H1 (cell line): Measurements from ENCODE around the gene RANBP17. TPM values are rescaled to one million over a fixed set of nuclear protein-coding genes. Genes with fewer than 3 reads are reported as not detected.

Experiments
- CTCF ChIA-PET: fragments of 300-600 bp; sonication (Branson Sonifier 250); formaldehyde crosslinking; loops from one replicate; lab custom pipeline; 2021; ENCODE audit not compliant: partially characterized antibody; lab: Charles Lee
- POLR2A ChIA-PET: fragments of 300-600 bp; sonication (Branson Sonifier 250); formaldehyde crosslinking; loops from one replicate; lab custom pipeline; 2021; ENCODE audit warnings: inconsistent platforms; ENCODE audit not compliant: partially characterized antibody; lab: Charles Lee
- DNase-seq, 2 experiments: peaks; one replicate each; pipeline versions ENCODE4 v3.0.0 to v3.0.0-alpha.2; 2010 to 2022; ENCODE audit warnings: low spot score in 2 of 2, low read depth in 1 of 2, mixed read lengths in 1 of 2
- FAIRE-seq: peaks from 2 replicates; lab custom pipeline; 2011; peaks lifted over from hg19 to GRCh38; lab: Jason Lieb, UNC
- H2AFZ ChIP-seq: 2 replicates; pipeline ENCODE4 v1.8.1; 2012; ENCODE audit warnings: low read length, inconsistent platforms
- H2AK5ac ChIP-seq: 2 replicates; pipeline ENCODE4 v1.6.1; 2013; ENCODE audit warnings: low read depth, low read length
- H2BK120ac ChIP-seq: replicated peaks from 2 replicates; pipeline ENCODE3; 2013; ENCODE audit warnings: low read depth, low read length, inconsistent platforms
- H2BK12ac ChIP-seq: 2 replicates; pipeline ENCODE4 v1.6.1; 2013; ENCODE audit warnings: low read depth, low read length
- H2BK15ac ChIP-seq: 2 replicates; pipeline ENCODE4 v1.6.1; 2013; ENCODE audit warnings: low read length
- H2BK20ac ChIP-seq: 2 replicates; pipeline ENCODE4 v1.6.1; 2013; ENCODE audit warnings: low read length
- H2BK5ac ChIP-seq: 2 replicates; pipeline ENCODE4 v1.6.1; 2013; ENCODE audit warnings: low read depth, low read length
- H3K14ac ChIP-seq: 2 replicates; pipeline ENCODE4 v1.6.1; 2013; ENCODE audit warnings: inconsistent platforms; ENCODE audit not compliant: insufficient read length
- H3K18ac ChIP-seq: 2 replicates; pipeline ENCODE4 v1.6.1; 2013; ENCODE audit warnings: low read length; ENCODE audit errors: extremely low read depth
- H3K23ac ChIP-seq: 2 replicates; pipeline ENCODE4 v1.6.1; 2013; ENCODE audit warnings: inconsistent platforms; ENCODE audit not compliant: insufficient read length
- H3K23me2 ChIP-seq: 2 replicates; pipeline ENCODE4 v1.6.1; 2013; ENCODE audit warnings: low read depth, low read length
- H3K27ac ChIP-seq: 2 replicates; pipeline ENCODE4 v1.6.1; 2011; ENCODE audit warnings: low read depth, low read length, inconsistent platforms
- H3K27me3 ChIP-seq, 4 experiments: replicated peaks in 1 of 4; 1 replicate in 1 of 4; 2 replicates in 3 of 4; pipeline versions ENCODE4 v1.6.1 to v1.8.1; 2011 to 2013; ENCODE audit warnings: low read length in 3 of 4, mild to moderate bottlenecking in 3 of 4, inconsistent platforms in 2 of 4, mixed read lengths in 2 of 4, moderate library complexity in 1 of 4; ENCODE audit not compliant: control insufficient read depth in 3 of 4, insufficient read depth in 3 of 4; ENCODE audit errors: extremely low read depth in 1 of 4
- H3K36me3 ChIP-seq, 4 experiments: 2 replicates each; pipeline versions ENCODE4 v1.6.1 to v1.8.1; 2011 to 2013; ENCODE audit warnings: mild to moderate bottlenecking in 4 of 4, low read length in 3 of 4, moderate library complexity in 2 of 4, control low read depth in 1 of 4, inconsistent platforms in 1 of 4; ENCODE audit not compliant: insufficient read depth in 4 of 4, control insufficient read depth in 2 of 4
- H3K4ac ChIP-seq: replicated peaks from 2 replicates; pipeline ENCODE3; 2013; ENCODE audit warnings: low read length, low read depth, mixed read lengths, inconsistent platforms; ENCODE audit not compliant: insufficient read length
- H3K4me1 ChIP-seq, 4 experiments: replicated peaks in 1 of 4; 1 replicate in 1 of 4; 2 replicates in 3 of 4; pipeline versions ENCODE4 v1.6.1 to v1.8.1; 2011 to 2013; ENCODE audit warnings: low read length in 3 of 4, inconsistent platforms in 2 of 4, mixed read lengths in 1 of 4; ENCODE audit not compliant: insufficient read depth in 4 of 4, control insufficient read depth in 3 of 4
- H3K4me2 ChIP-seq, 2 experiments: 2 replicates each; pipeline versions ENCODE4 v1.6.1 to v1.8.1; 2011 to 2013; ENCODE audit warnings: low read depth in 2 of 2, low read length in 2 of 2, control low read depth in 1 of 2, inconsistent platforms in 1 of 2, mild to moderate bottlenecking in 1 of 2; ENCODE audit not compliant: insufficient read depth in 1 of 2
- H3K4me3 ChIP-seq, 4 experiments: fragments of 200-600, 300-600 bp in 1 of 4; sonication (generic), shearing (Covaris generic), sonication (Bioruptor Twin) in 1 of 4; 2 replicates each; pipeline versions ENCODE4 v1.5.1 to v1.8.1; 2011 to 2016; ENCODE audit warnings: low read length in 4 of 4, low read depth in 3 of 4, control low read depth in 2 of 4, inconsistent platforms in 2 of 4, mild to moderate bottlenecking in 2 of 4, mixed read lengths in 1 of 4, moderate library complexity in 1 of 4; ENCODE audit not compliant: insufficient read depth in 2 of 4; ENCODE audit errors: extremely low read depth in 1 of 4
- H3K56ac ChIP-seq: replicated peaks from 2 replicates; pipeline ENCODE3; 2013; ENCODE audit warnings: low read depth, mild to moderate bottlenecking, mixed read lengths, low read length, inconsistent platforms; ENCODE audit not compliant: insufficient read length
- H3K79me1 ChIP-seq: 2 replicates; pipeline ENCODE4 v1.6.1; 2013; ENCODE audit warnings: low read depth, low read length, control low read depth
- H3K79me2 ChIP-seq, 2 experiments: 2 replicates each; pipeline versions ENCODE4 v1.6.1 to v1.8.1; 2012 to 2013; ENCODE audit warnings: low read length in 2 of 2, mild to moderate bottlenecking in 2 of 2, inconsistent platforms in 1 of 2; ENCODE audit not compliant: insufficient read depth in 2 of 2, control insufficient read depth in 1 of 2
- H3K9ac ChIP-seq, 4 experiments: replicated peaks in 1 of 4; 1 replicate in 1 of 4; 2 replicates in 3 of 4; pipeline versions ENCODE4 v1.6.1 to v1.8.1; 2011 to 2013; ENCODE audit warnings: low read depth in 3 of 4, low read length in 3 of 4, control low read depth in 2 of 4, mild to moderate bottlenecking in 2 of 4, moderate library complexity in 2 of 4, inconsistent platforms in 1 of 4; ENCODE audit errors: extremely low read depth in 1 of 4
- H3K9me3 ChIP-seq, 2 experiments: 2 replicates each; pipeline versions ENCODE4 v1.6.1 to v1.8.1; 2012 to 2013; ENCODE audit warnings: mild to moderate bottlenecking in 2 of 2, moderate library complexity in 2 of 2, control low read depth in 1 of 2, inconsistent platforms in 1 of 2, low read depth in 1 of 2, low read length in 1 of 2, mixed read lengths in 1 of 2; ENCODE audit not compliant: insufficient read depth in 2 of 2
- H4K20me1 ChIP-seq, 2 experiments: replicated peaks in 1 of 2; 2 replicates each; pipeline versions ENCODE3 to v1.8.1; 2011 to 2013; ENCODE audit warnings: inconsistent platforms in 2 of 2, low read length in 2 of 2, mild to moderate bottlenecking in 1 of 2; ENCODE audit not compliant: insufficient read depth in 2 of 2, control insufficient read depth in 1 of 2
- H4K5ac ChIP-seq: 2 replicates; pipeline ENCODE4 v1.6.1; 2013; ENCODE audit warnings: low read length, low read depth, mixed read lengths, inconsistent platforms; ENCODE audit not compliant: insufficient read length
- H4K8ac ChIP-seq: 2 replicates; pipeline ENCODE4 v1.8.0; 2013; ENCODE audit warnings: mild to moderate bottlenecking, moderate library complexity, low read length, inconsistent platforms; ENCODE audit not compliant: insufficient read depth; ENCODE audit errors: extremely low read depth
- H4K91ac ChIP-seq: replicated peaks from 2 replicates; pipeline ENCODE3; 2013; ENCODE audit warnings: low read length, mixed read lengths, inconsistent platforms; ENCODE audit not compliant: insufficient read length
- BACH1 ChIP-seq: IDR thresholded peaks from 2 replicates; pipeline ENCODE4 v1.6.1; 2012; ENCODE audit warnings: low read length, improper control_type of control experiment
- BCL11A ChIP-seq, 2 experiments: IDR thresholded peaks; one replicate each; pipeline ENCODE4 v1.6.1; 2011; ENCODE audit warnings: low read depth in 2 of 2, low read length in 2 of 2, mild to moderate bottlenecking in 2 of 2
- CEBPB ChIP-seq: IDR thresholded peaks from 2 replicates; pipeline ENCODE4 v1.6.1; 2012; ENCODE audit warnings: low read depth, low read length
- EP300 ChIP-seq, 2 experiments: IDR thresholded peaks; 1 replicate in 1 of 2; 2 replicates in 1 of 2; pipeline ENCODE4 v1.6.1; 2011 to 2012; ENCODE audit warnings: low read depth in 2 of 2, low read length in 2 of 2, mild to moderate bottlenecking in 2 of 2, borderline replicate concordance in 1 of 2, inconsistent platforms in 1 of 2, moderate library complexity in 1 of 2
- GABPA ChIP-seq: IDR thresholded peaks from 2 replicates; pipeline ENCODE4 v1.6.1; 2011; ENCODE audit warnings: mild to moderate bottlenecking, low read length, moderate library complexity, borderline replicate concordance; ENCODE audit not compliant: insufficient read depth
- HDAC6 ChIP-seq: IDR thresholded peaks from one replicate; pipeline ENCODE4 v1.7.1; 2012; ENCODE audit warnings: low read depth, mild to moderate bottlenecking, inconsistent platforms, low read length, moderate library complexity
- JUND ChIP-seq: IDR thresholded peaks from 2 replicates; pipeline ENCODE4 v1.6.1; 2011; ENCODE audit warnings: mild to moderate bottlenecking, improper control_type of control experiment, low read length
- NANOG ChIP-seq: IDR thresholded peaks from 2 replicates; pipeline ENCODE4 v1.6.1; 2011; ENCODE audit warnings: low read length, low read depth, mild to moderate bottlenecking, inconsistent platforms; ENCODE audit not compliant: insufficient read depth, poor library complexity, severe bottlenecking
- POLR2A ChIP-seq, 2 experiments: IDR thresholded peaks; 1 replicate in 1 of 2; 2 replicates in 1 of 2; pipeline ENCODE4 v1.6.1; 2011; ENCODE audit warnings: low read depth in 2 of 2, low read length in 2 of 2, mild to moderate bottlenecking in 2 of 2; ENCODE audit errors: control extremely low read depth in 1 of 2
- SIX5 ChIP-seq: IDR thresholded peaks from 2 replicates; pipeline ENCODE4 v1.6.1; 2011; ENCODE audit warnings: mild to moderate bottlenecking, low read depth, low read length
- TAF7 ChIP-seq: optimal IDR thresholded peaks from 2 replicates; pipeline ENCODE3; 2011; ENCODE audit warnings: low read depth, mild to moderate bottlenecking, inconsistent platforms, low read length, moderate library complexity, borderline replicate concordance
- WGBS, 2 experiments: shearing (Covaris generic) in 1 of 2; methylation state at CpG; one replicate each; pipeline versions ENCODE4 v1.1.6 to v1.1.7; 2013 to 2015; ENCODE audit warnings: low lambda C conversion rate in 2 of 2, mixed read lengths in 2 of 2, inconsistent platforms in 1 of 2, low coverage in 1 of 2, missing lambda C conversion rate in 1 of 2; ENCODE audit not compliant: insufficient replicate concordance in 2 of 2, insufficient coverage in 1 of 2, insufficient read length in 1 of 2; ENCODE audit errors: extremely low coverage in 1 of 2, missing lambda C conversion rate in 1 of 2; 5-methylcytosine and 5-hydroxymethylcytosine counted together
- polyA plus RNA-seq, 7 experiments: library from polyadenylated mRNA; depleted of rRNA in 3 of 7; stranded (reverse) in 5 of 7; unstranded in 2 of 7; fragments of >200 nt in 5 of 7; fragments of 200-250 nt in 2 of 7; gene quantifications; 1 replicate in 5 of 7; 2 replicates in 1 of 7; 4 replicates in 1 of 7; pipeline versions ENCODE4 v1.2.1 to v1.2.3, GENCODE V29; 2011 to 2013; ENCODE audit warnings: missing spikeins in 2 of 7, mixed read lengths in 2 of 7
- total RNA-seq: library from RNA; stranded (reverse); fragmentation: NEBNext Ultra II Directional; extraction: Animal tissue kit (Norgen Biotek cat#: 25700); gene quantifications from 2 replicates; pipeline ENCODE4 v1.2.1, GENCODE V29; 2021
- TF ChIP-seq, protein P1 (sequence below): IDR thresholded peaks from 2 replicates; pipeline ENCODE4 v1.6.1; 2011; ENCODE audit warnings: low read length, improper control_type of control experiment

Gene RANBP17
- total and polyA plus RNA-seq, 2 of the 8 experiments (the other 6 are each of a cell fraction or from before 2014, with no cell fraction given) = 8.6 to 21.3 TPM

DNA sequence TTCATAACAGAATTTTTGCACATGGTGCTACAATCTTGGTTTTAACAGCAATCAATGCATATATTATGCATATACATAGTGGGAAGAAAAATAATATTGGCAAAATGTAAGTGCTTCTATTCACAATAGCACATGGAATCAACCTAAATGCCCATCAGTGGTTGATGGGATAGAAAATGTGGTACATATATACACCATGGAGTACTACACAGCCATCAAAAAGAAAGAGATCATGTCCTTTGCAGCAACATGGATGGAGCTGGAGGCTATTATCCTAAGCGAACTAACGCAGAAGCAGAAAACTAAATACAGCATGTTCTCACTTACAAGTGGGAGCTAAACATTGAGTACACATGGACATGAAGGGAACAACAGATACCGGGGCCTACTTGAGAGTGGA, 410.0 kb downstream of the RANBP17 start:
- no peaks in the 10 kb centered on the region for H3K79me1 ChIP-seq
- H3K56ac ChIP-seq = no peak overlapping the region
- no peak overlapping the region for H3K9ac ChIP-seq
- DNase-seq (no peak), FAIRE-seq (no peak)
- ChIA-PET CTCF (interaction anchor here (1.2 to 3.2 kb wide), 16 partner anchors 9 to 111 kb away, joined by 3 to 33 read pairs (median 5); no protein-coding TSS in a partner anchor), POLR2A (no interaction called here)
- no peak overlapping the region for H3K4ac ChIP-seq
- H3K27me3 ChIP-seq = no peaks in the 10 kb centered on the region
- no peak overlapping the region for H2AK5ac ChIP-seq
- WGBS, 2 experiments = 88% methylated on average over 3 of the region's 3 CpGs; no CpG with 5 or more reads in 1 of the 2 experiments
- H3K4me3 ChIP-seq = no peak overlapping the region
- H3K14ac ChIP-seq = no peak overlapping the region
- H2BK12ac ChIP-seq = no peak overlapping the region
- TF ChIP-seq, protein P1, sequence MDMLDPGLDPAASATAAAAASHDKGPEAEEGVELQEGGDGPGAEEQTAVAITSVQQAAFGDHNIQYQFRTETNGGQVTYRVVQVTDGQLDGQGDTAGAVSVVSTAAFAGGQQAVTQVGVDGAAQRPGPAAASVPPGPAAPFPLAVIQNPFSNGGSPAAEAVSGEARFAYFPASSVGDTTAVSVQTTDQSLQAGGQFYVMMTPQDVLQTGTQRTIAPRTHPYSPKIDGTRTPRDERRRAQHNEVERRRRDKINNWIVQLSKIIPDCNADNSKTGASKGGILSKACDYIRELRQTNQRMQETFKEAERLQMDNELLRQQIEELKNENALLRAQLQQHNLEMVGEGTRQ = no peak
- TF ChIP-seq TAF7 (no peak), NANOG (no peak), CEBPB (no peak), GABPA (no peak), HDAC6 (no peak), SIX5 (no peak), POLR2A (IDR thresholded peaks at IDR 0.05; ENCODE audit: control extremely low read depth in 1 of 2, low read depth in 2 of 2, low read length in 2 of 2) (no peak), JUND (no peak), EP300 (IDR thresholded peaks at IDR 0.05; ENCODE audit: borderline replicate concordance in 1 of 2, low read depth in 2 of 2, low read length in 2 of 2) (no peak), BACH1 (no peak), BCL11A (IDR thresholded peaks at IDR 0.05; ENCODE audit: low read depth in 2 of 2, low read length in 2 of 2) (no peak)
- no peaks in the 10 kb centered on the region for H3K9me3 ChIP-seq
- no peak overlapping the region for H3K18ac ChIP-seq
- H2BK120ac ChIP-seq = no peak overlapping the region
- H3K23ac ChIP-seq = no peak overlapping the region
- no peaks in the 10 kb centered on the region for H4K20me1 ChIP-seq
- no peak overlapping the region for H4K91ac ChIP-seq
- no peaks in the 10 kb centered on the region for H3K36me3 ChIP-seq
- no peaks in the 10 kb centered on the region for H3K79me2 ChIP-seq
- H2BK15ac ChIP-seq = no peak overlapping the region
- H4K8ac ChIP-seq = no peak overlapping the region
- no peak overlapping the region for H3K27ac ChIP-seq
- H2BK20ac ChIP-seq = no peak overlapping the region
- no peaks in the 10 kb centered on the region; the same call in 1 of the 2 replicates for H3K23me2 ChIP-seq
- H3K4me2 ChIP-seq = no peak overlapping the region
- H2BK5ac ChIP-seq = no peak overlapping the region
- peaks cover 0 to 3% (median 0%) of the 10 kb centered on the region in 4 experiments; a peak in 1 of 7 replicates for H3K4me1 ChIP-seq
- no peak overlapping the region for H4K5ac ChIP-seq
- H2AFZ ChIP-seq = no peak overlapping the region
